Retinal pigment epithelial cell (primary cell): ENCODE results near the gene UBAC2.

Source experiments
- DNase-seq: peaks from one replicate; pipeline ENCODE4 v3.0.0-alpha.2; 2010; ENCODE audit warnings: low read depth
- H3K4me3 ChIP-seq: 2 replicates; pipeline ENCODE4 v1.5.1; 2011; ENCODE audit warnings: mild to moderate bottlenecking, low read length, control low read depth, moderate library complexity
- CTCF ChIP-seq: conservative IDR thresholded peaks from 2 replicates; pipeline ENCODE4 v1.5.1; 2011; ENCODE audit warnings: low read depth, low read length, control low read depth, inconsistent platforms

UBAC2 gene

GRCh38 chr13:99270518-99270917, 69.9 kb downstream of the UBAC2 start:
- DNase-seq: no peak
- TF ChIP-seq CTCF: no peak
- H3K4me3 ChIP-seq: no peak overlapping the region

- H3K4me3 ChIP-seq: no peak overlapping the region
- DNase-seq: no peak
- TF ChIP-seq CTCF: no peak
Observed at GRCh38 chr13:99271249-99271648, 70.6 kb downstream of the UBAC2 start.

- no peak for DNase-seq
- TF ChIP-seq CTCF: no peak
Observed at GRCh38 chr13:99272481-99272880, 71.8 kb downstream of the UBAC2 start.

GRCh38 chr13:99273128-99273527, 72.5 kb downstream of the UBAC2 start:
- TF ChIP-seq CTCF: no peak
- DNase-seq: no peak
- H3K4me3 ChIP-seq: no peak overlapping the region

More at GRCh38 chr13:99272481-99272880, 71.8 kb downstream of the UBAC2 start:
- H3K4me3 ChIP-seq: no peak overlapping the region

GRCh38 chr13:99275093-99275469, 74.4 kb downstream of the UBAC2 start:
- TF ChIP-seq CTCF: no peak
- DNase-seq: no peak
- no peak overlapping the region for H3K4me3 ChIP-seq

- no peak overlapping the region for H3K4me3 ChIP-seq
- TF ChIP-seq CTCF: no peak
- DNase-seq: no peak
Observed at GRCh38 chr13:99276706-99277105, 76.1 kb downstream of the UBAC2 start.

- no peak for DNase-seq
- no peak overlapping the region for H3K4me3 ChIP-seq
- no peak for TF ChIP-seq CTCF
Observed at GRCh38 chr13:99277629-99278028, 77.0 kb downstream of the UBAC2 start.
